Naive thymus-derived CD8-positive, alpha-beta T cell (primary cell): ENCODE data around the gene AFF3. TPM values are rescaled to one million over a fixed set of nuclear protein-coding genes. Genes with fewer than 3 reads are reported as not detected.

Experiments used
- ATAC-seq, 2 donors: fragments of 150-1000 bp; cut with Tn5 transposase in 1 of 2; sonication (Bioruptor Pico), chemical (Tn5 transposase) in 1 of 2; 1 replicate in 1 of 2; 2 replicates in 1 of 2; pipeline ENCODE4 v1.10.0; 2021; ENCODE audit warnings: mild to moderate bottlenecking in 2 of 2, moderate library complexity in 2 of 2
- POLR2A ChIA-PET: fragments of 350-600 bp; sonication (Branson Sonifier 250); formaldehyde crosslinking; loops from one replicate; lab custom pipeline; 2021; ENCODE audit warnings: antibody characterized with exemption; lab: Charles Lee
- DNase-seq, 10 donors: peaks; one replicate each; pipeline versions ENCODE4 v3.0.0 to v3.0.0-alpha.2; 2020 to 2022
- H3K27ac Mint-ChIP-seq, 10 donors: one replicate each; pipeline ENCODE4 v1.8.0; 2020 to 2022; ENCODE audit warnings: mild to moderate bottlenecking in 10 of 10, mixed read lengths in 10 of 10, moderate library complexity in 4 of 10, inconsistent platforms in 1 of 10
- H3K27me3 Mint-ChIP-seq, 5 donors: one replicate each; pipeline ENCODE4 v1.8.0; 2021 to 2022; ENCODE audit warnings: mixed read lengths in 5 of 5
- H3K36me3 Mint-ChIP-seq, 3 donors: one replicate each; pipeline ENCODE4 v1.8.0; 2020 to 2022; ENCODE audit warnings: mixed read lengths in 3 of 3, mild to moderate bottlenecking in 2 of 3, inconsistent platforms in 1 of 3
- H3K4me1 Mint-ChIP-seq, 4 donors: one replicate each; pipeline ENCODE4 v1.8.0; 2021 to 2022; ENCODE audit warnings: mixed read lengths in 4 of 4
- H3K4me3 Mint-ChIP-seq, 10 donors: one replicate each; pipeline ENCODE4 v1.8.0; 2020 to 2022; ENCODE audit warnings: mild to moderate bottlenecking in 10 of 10, mixed read lengths in 10 of 10, moderate library complexity in 6 of 10, inconsistent platforms in 1 of 10
- H3K9me3 Mint-ChIP-seq, 9 donors: one replicate each; pipeline ENCODE4 v1.8.0; 2020 to 2022; ENCODE audit warnings: mixed read lengths in 9 of 9, mild to moderate bottlenecking in 3 of 9, inconsistent platforms in 1 of 9, moderate library complexity in 1 of 9
- polyA plus RNA-seq, 3 donors: library from polyadenylated mRNA; unstranded; fragments of 300-500 nt; fragmentation: Illumina TruSeq; gene quantifications; one replicate each; pipeline ENCODE4 v1.2.3, GENCODE V29; 2021
- total RNA-seq, 8 experiments: library from RNA in 2 of 8; stranded (reverse) in 2 of 8; gene quantifications; one replicate each; pipeline ENCODE4 v1.2.3 and lab custom pipeline; 2021 to 2026

The AFF3 gene
- total and polyA plus RNA-seq, 5 experiments from 2014 or later = 0.50 to 11.9 (median 2.8) TPM

DNA sequence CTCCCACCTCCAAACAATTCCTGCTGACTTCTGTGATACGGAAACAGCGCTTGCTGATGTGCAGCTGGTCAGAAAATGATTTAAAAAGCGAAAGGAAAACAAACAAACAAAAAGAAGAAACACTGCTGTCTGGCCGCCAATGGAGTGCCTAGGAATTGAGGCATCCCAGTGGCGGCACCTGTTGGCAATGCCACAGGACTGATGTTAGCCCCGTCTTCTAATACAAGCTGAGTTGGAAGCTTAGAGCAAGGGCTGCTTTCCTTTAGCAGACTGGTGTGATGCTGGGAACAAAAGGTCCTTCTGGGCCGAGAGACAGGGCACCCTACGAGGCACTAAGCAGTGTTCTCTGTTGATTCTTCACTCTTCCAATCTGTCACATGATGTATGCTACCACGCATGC is 489.0 kb downstream of the AFF3 start:
- POLR2A ChIA-PET = no interaction called here
- Mint-ChIP-seq H3K27me3 (peaks cover 0 to 4% (median 0%) of the 10 kb centered on the region in 5 donors), H3K27ac (no peak overlapping the region), H3K4me3 (no peak overlapping the region), H3K4me1 (no peaks in the 10 kb centered on the region), H3K36me3 (no peaks in the 10 kb centered on the region), H3K9me3 (no peaks in the 10 kb centered on the region)
- ATAC-seq = no peak
- DNase-seq = no peak

DNA sequence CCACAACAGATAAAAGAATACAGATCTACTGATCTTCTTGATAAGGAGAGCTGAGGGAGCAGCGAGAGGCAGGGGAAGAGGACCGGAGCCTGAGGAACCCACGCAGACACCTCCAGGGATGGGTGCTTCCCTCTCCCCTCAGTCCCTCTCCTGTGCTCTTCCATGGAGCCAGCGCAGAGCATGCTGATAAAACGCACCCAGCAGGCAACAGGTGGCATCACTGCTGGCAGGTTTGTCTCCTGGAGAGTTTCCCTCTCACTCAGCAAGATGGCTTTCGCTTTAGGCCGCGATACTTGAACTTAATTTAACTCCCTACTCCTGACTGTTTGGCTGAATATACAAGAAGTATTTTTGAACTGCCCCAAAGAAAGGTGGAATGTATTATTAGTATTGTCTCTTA is 489.5 kb downstream of the AFF3 start:
- ATAC-seq (no peak), DNase-seq (no peak)
- POLR2A ChIA-PET = no interaction called here
- H3K4me3 Mint-ChIP-seq = no peak overlapping the region
- H3K4me1 Mint-ChIP-seq = no peaks in the 10 kb centered on the region
- peaks cover 0 to 4% (median 0%) of the 10 kb centered on the region in 5 donors for H3K27me3 Mint-ChIP-seq
- H3K36me3 Mint-ChIP-seq = no peaks in the 10 kb centered on the region
- H3K27ac Mint-ChIP-seq = no peak overlapping the region
- H3K9me3 Mint-ChIP-seq = no peaks in the 10 kb centered on the region

DNA sequence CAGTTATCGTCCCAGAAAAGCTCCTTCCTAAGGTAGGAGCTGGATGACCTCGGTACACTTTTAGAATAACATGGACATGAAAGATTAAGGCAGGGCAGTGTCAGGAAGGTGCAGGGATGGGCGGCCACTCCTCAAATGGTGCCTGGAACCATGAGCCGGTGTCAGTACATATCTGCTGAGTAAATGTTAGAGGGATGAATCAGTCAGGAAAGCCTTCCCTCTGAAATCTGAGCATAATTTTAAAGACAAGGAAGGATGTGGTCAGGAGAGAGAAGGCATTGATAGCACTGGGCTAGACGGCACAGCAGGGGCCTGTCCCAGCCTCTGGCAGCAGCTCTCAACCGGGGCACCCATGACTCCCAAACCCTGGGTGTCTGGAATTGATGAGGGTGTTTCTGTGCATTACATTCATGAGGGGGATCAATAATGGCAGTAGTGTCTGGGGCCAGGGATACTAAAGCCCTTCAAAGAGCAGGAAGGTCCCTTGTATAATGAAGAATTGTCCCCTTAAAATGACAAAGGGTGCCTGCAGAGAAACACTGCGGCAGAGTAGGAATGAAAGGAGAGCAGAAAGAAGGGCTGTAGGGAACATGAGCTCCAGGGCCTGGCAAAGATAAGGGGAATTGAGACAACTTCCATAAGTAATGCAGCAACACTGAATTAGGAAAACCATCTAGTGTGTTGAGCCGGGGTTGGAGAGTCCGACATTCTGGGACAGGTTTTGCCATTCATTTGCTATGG is 490.3 kb downstream of the AFF3 start:
- Mint-ChIP-seq H3K27me3 (peaks cover 0 to 9% (median 0%) of the 10 kb centered on the region in 5 donors), H3K4me1 (no peaks in the 10 kb centered on the region), H3K36me3 (no peaks in the 10 kb centered on the region), H3K4me3 (no peak overlapping the region), H3K9me3 (no peaks in the 10 kb centered on the region), H3K27ac (peak overlapping the region in 1 of 10 donors; percentile 4)
- POLR2A ChIA-PET = no interaction called here
- ATAC-seq (no peak), DNase-seq (no peak)

DNA sequence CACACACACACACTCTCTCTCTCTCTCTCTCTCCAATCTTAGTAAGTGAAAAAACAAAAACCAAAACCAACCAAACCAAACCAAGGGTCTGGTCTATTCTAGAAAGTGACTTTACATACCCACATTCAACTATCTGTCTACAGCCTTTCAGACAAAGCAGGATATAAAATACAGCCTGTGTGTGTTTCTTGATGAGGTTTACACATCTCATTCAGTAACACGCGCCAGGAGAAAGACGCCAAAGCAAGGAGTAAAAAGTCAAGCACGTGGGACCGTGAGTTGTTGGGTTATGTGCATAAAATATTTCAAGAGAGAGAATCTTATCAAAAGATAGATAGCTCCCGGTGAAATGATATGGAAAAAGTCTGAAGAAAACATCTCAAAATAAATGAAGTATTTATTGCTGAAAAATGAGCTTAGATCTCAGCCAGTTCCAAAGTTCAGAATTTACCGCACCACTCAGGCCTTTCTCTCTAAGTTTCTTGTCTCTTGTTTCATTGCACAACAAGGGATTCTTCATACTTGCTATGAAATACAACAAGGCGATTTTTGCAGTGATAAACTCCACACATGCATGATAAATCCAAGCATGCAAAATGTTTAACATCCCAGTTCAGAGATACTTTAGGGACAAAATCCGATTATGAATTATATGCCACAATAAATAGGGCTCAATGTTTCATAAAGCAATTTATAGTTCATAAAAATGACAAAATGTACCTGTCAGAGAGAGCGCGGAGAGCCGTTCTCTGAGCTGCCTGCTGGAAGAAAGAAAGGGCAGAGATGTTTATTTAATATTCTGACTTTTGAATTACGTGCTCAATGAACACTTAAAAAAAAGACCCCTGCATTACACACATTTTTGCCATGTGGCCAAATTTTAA is 493.2 kb downstream of the AFF3 start:
- Mint-ChIP-seq H3K27me3 (peaks cover 0 to 9% (median 0%) of the 10 kb centered on the region in 5 donors), H3K4me3 (no peak overlapping the region), H3K9me3 (peaks cover 0 to 2% (median 0%) of the 10 kb centered on the region in 9 donors), H3K4me1 (no peaks in the 10 kb centered on the region), H3K27ac (no peak overlapping the region), H3K36me3 (no peaks in the 10 kb centered on the region)
- ATAC-seq (no peak), DNase-seq (no peak)
- POLR2A ChIA-PET = no interaction called here

DNA sequence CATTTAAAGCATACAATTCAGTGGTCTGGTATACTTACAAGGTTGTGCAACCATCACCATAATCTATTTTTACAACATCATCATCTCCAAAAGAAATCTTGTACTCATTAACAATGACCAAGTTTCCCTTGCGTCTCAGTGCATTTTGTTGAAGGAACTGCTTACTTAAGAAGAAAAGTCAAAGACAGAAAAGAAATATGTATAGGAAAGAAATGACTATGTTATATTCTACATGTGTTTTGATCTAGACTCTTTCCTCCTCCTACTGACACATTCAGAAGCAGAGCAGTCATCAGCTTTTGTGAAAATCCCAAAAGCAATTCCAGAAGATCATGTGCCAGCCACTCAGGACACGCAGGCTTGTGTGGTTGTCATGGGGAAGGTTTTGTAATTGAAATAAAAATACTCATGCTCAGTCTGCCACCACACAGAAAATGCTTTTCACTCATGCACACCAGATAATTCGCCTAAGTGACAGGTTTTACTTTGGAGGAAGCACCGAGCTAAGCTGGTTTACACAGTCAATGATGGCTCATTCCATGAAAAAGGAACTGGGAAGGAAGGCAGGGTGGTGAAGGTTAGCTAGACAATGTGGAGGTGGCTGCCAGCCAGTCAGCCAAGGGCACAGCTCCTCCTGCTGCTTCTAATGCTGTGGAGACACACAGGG is 494.1 kb downstream of the AFF3 start:
- ATAC-seq (no peak), DNase-seq (no peak)
- H3K27ac Mint-ChIP-seq = no peak overlapping the region
- peaks cover 0 to 2% (median 0%) of the 10 kb centered on the region in 9 donors for H3K9me3 Mint-ChIP-seq
- peaks cover 0 to 9% (median 0%) of the 10 kb centered on the region in 5 donors for H3K27me3 Mint-ChIP-seq
- no peaks in the 10 kb centered on the region for H3K36me3 Mint-ChIP-seq
- H3K4me1 Mint-ChIP-seq = no peaks in the 10 kb centered on the region
- H3K4me3 Mint-ChIP-seq = no peak overlapping the region
- POLR2A ChIA-PET = no interaction called here

DNA sequence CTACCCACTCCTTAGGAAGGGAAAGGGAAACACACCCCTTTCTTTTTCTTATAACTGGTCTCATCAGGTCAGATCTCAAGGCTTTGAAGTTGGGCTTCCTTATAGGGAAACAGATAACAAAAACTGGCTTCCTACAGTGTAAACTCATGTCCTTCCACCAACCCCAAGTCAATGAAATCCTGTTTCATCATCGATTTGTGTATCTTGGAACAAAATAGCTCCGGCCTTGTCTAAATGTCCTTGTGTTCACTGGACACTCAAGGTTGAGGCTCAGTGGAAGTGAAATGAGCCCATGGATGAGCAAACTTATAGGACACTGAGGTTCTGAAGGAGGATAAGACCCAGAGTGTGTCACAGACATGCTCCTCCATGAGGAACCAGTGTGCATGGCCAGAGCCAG is 496.4 kb downstream of the AFF3 start:
- no peaks in the 10 kb centered on the region for H3K4me1 Mint-ChIP-seq
- H3K4me3 Mint-ChIP-seq = no peak overlapping the region
- DNase-seq = no peak
- no peak for ATAC-seq
- POLR2A ChIA-PET = no interaction called here
- peaks cover 0 to 9% (median 0%) of the 10 kb centered on the region in 5 donors for H3K27me3 Mint-ChIP-seq
- H3K27ac Mint-ChIP-seq = no peak overlapping the region
- H3K9me3 Mint-ChIP-seq = peaks cover 0 to 2% (median 0%) of the 10 kb centered on the region in 9 donors
- no peaks in the 10 kb centered on the region for H3K36me3 Mint-ChIP-seq

DNA sequence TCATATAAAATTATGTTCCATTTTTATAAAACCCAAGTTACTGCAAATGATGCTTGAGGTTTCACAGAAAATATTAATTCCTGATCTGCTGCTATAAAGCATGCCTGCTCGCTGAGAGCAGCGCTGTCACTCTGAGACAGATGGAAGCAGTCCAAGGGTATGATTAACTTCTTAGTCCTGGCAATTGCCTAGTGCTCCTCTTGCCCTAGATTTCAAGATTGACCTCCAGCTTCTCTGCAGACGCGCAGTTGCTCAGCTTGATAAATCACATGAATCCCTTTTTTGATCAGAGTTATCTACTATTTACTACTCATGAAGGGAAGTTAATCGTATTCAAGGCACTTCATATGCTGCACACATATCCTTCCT is 498.0 kb downstream of the AFF3 start:
- Mint-ChIP-seq H3K9me3 (peaks cover 0 to 2% (median 0%) of the 10 kb centered on the region in 9 donors), H3K36me3 (no peaks in the 10 kb centered on the region)
- DNase-seq = no peak

DNA sequence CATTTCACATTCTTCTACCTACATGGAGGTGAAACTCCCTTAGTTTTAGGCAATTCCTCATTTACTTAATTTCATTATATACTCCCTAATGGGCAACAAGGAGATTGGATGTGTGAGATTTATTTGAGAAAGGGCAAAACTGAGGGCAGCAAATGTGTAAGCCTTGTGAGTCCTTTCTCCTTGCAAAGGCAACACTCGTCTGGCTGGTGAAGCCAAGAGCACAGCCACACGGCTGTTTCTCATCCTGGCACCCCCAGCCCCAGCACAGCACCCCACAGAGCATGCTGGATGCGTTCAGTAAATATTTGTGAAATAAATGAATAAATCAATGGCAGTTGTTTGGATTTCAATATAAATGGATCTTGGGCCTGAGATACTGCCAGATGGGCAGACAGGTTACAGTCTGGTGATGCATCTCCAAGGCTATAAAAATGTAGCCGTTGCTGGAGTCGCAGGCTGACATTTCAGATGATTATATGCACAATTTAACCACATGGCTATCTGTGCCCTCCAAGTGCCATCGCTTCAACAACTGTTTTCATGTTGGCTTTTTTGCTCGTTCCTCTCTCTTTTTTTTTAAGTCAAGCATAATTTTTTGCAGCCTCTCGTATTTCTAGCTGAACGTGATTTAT is 498.5 kb downstream of the AFF3 start:
- ATAC-seq (no peak), DNase-seq (no peak)
- no peaks in the 10 kb centered on the region for H3K36me3 Mint-ChIP-seq
- H3K4me1 Mint-ChIP-seq = peaks cover 0 to 2% (median 0%) of the 10 kb centered on the region in 4 donors
- POLR2A ChIA-PET = no interaction called here
- peaks cover 0 to 2% (median 0%) of the 10 kb centered on the region in 9 donors for H3K9me3 Mint-ChIP-seq
- no peak overlapping the region for H3K4me3 Mint-ChIP-seq
- H3K27ac Mint-ChIP-seq = no peak overlapping the region
- peaks cover 0 to 9% (median 0%) of the 10 kb centered on the region in 5 donors for H3K27me3 Mint-ChIP-seq

More for the DNA sequence above, 498.0 kb downstream of the AFF3 start:
- ATAC-seq = no peak
- no peak overlapping the region for H3K4me3 Mint-ChIP-seq
- H3K4me1 Mint-ChIP-seq = no peaks in the 10 kb centered on the region
- H3K27me3 Mint-ChIP-seq = peaks cover 0 to 9% (median 0%) of the 10 kb centered on the region in 5 donors
- H3K27ac Mint-ChIP-seq = no peak overlapping the region
- POLR2A ChIA-PET = no interaction called here

DNA sequence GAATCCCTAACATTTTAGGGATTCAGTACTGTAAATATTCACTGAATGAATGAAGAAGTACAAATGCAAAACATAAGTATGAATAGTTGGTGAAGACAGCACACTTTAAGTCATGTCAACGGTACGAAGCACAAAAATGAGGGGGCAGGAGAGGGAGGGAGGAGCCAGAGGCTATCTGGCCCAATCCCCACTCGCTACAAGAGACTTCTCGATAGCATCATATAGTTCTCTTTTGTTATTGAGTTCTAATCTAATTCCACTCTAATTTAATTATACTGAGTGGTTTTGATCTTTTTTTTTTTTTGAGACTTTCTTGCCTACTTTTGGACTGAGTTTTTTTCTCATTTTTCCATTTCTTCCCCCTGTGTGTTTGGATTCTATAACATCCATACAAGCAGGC is 500.4 kb downstream of the AFF3 start:
- no peak for ATAC-seq
- POLR2A ChIA-PET = no interaction called here
- H3K9me3 Mint-ChIP-seq = peaks cover 0 to 2% (median 0%) of the 10 kb centered on the region in 9 donors

DNA sequence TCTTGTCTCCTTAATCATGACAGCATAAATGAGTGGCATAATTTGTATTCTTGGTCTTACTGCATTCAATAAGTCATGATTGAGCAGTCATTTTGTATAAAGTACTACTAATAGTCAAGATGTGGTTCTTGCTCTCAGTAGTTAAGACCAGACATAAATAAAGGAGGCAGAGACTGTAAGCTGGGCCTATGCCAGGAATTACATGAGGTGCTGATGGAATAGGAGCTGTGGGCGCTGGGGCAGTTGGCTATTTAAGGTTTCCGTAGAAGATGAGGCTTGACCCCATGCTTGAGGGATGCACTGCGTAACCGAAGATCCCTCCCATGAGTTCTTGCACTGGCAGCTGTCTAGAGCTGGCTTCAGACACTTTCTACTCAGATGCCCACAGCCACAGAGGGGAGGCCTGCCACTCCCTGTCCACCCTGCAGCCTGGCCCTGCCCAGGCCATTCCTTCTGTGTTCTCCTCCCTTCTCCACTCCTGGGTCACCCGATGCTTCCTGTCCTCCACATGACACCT is 501.7 kb downstream of the AFF3 start:
- no peak overlapping the region for H3K4me3 Mint-ChIP-seq
- ATAC-seq (no peak), DNase-seq (no peak)
- peaks cover 0 to 3% (median 0%) of the 10 kb centered on the region in 5 donors for H3K27me3 Mint-ChIP-seq
- no peak overlapping the region for H3K27ac Mint-ChIP-seq
- POLR2A ChIA-PET = no interaction called here
- no peaks in the 10 kb centered on the region for H3K36me3 Mint-ChIP-seq
- H3K9me3 Mint-ChIP-seq = no peaks in the 10 kb centered on the region
- H3K4me1 Mint-ChIP-seq = peaks cover 0 to 19% (median under 1%) of the 10 kb centered on the region in 4 donors

More for the DNA sequence above, 500.4 kb downstream of the AFF3 start:
- no peak for DNase-seq
- Mint-ChIP-seq H3K4me3 (no peak overlapping the region), H3K36me3 (no peaks in the 10 kb centered on the region), H3K27me3 (no peaks in the 10 kb centered on the region), H3K27ac (no peak overlapping the region), H3K4me1 (peaks cover 0 to 18% (median 0%) of the 10 kb centered on the region in 4 donors)

DNA sequence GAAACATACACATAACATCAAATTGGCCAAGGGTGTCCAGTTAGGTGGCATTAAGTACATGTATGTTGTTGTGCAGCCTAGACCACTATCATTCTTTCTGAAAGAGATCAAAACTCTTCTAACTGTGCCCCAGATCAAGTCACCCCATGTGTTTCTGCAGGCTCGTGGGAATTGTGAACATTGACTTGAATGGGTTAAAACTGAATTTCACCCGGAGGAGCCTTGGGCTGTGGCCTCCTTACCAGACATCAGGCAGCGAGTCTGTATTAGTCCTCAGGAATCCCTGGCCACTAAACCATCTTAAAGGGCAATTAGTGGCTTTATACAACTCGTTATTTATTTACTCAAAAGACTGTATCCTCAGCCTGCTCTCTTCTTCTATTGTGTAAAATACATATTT is 503.6 kb downstream of the AFF3 start:
- Mint-ChIP-seq H3K27ac (no peak overlapping the region), H3K4me3 (no peak overlapping the region), H3K4me1 (peaks cover 0 to 19% (median under 1%) of the 10 kb centered on the region in 4 donors), H3K36me3 (no peaks in the 10 kb centered on the region), H3K9me3 (peaks cover 0 to 8% (median 0%) of the 10 kb centered on the region in 9 donors), H3K27me3 (peaks cover 0 to 3% (median 0%) of the 10 kb centered on the region in 5 donors)
- no peak for DNase-seq
- POLR2A ChIA-PET = no interaction called here
- ATAC-seq = no peak

DNA sequence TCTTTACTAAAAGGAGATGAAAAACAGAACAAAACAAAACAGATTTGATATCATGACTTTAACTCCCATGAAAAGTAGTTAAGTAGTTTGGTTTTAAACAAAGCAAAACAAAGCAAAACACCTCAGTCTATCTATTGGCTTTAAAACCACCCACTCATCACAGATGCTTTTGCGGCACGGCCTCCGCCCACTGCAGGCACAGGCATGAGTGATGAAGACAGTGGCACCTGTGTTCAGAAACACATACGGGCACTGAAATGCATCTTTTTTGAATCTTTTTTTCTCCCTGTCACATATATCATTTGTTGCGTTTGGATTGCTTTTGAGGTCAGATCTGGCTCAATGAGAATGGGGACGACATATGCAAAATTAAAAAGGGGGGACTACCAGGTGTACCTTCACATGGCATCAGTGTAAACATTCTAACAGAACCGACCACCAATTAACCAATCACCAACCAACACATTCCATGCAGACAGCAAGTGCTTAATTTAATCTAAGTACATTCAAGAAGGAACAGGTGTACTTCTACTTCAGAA is 505.2 kb downstream of the AFF3 start:
- DNase-seq (no peak), ATAC-seq (no peak)
- H3K4me1 Mint-ChIP-seq = peaks cover 0 to 19% (median under 1%) of the 10 kb centered on the region in 4 donors
- H3K4me3 Mint-ChIP-seq = no peak overlapping the region
- H3K36me3 Mint-ChIP-seq = peaks cover 0 to 6% (median 4%) of the 10 kb centered on the region in 3 donors
- H3K27ac Mint-ChIP-seq = no peak overlapping the region
- peaks cover 0 to 20% (median 7%) of the 10 kb centered on the region in 9 donors for H3K9me3 Mint-ChIP-seq
- POLR2A ChIA-PET = no interaction called here
- H3K27me3 Mint-ChIP-seq = peaks cover 0 to 3% (median 0%) of the 10 kb centered on the region in 5 donors
